Parathyroid adenoma (tissue), 2 donors: ENCODE data around the gene MAT2A.
"Not testable (repeated sequence)": the region's sequence is repeated elsewhere in the genome, so short reads cannot be mapped to it uniquely, and the experiment has no call there.

Experiments used
- H2AFZ ChIP-seq: fragments of 300-600 bp; sonication (generic); one replicate; pipeline ENCODE4 v1.7.0; 2017; ENCODE audit warnings: antibody characterized with exemption, mild to moderate bottlenecking
- H3K27ac ChIP-seq: fragments of 300-600 bp; sonication (generic); one replicate; pipeline ENCODE4 v1.7.0; 2017
- H3K27me3 ChIP-seq: fragments of 300-600 bp; sonication (generic); one replicate; pipeline ENCODE4 v1.7.0; 2017; ENCODE audit warnings: low read length; ENCODE audit not compliant: control insufficient read depth, insufficient read depth
- H3K36me3 ChIP-seq: fragments of 300-600 bp; sonication (generic); one replicate; pipeline ENCODE4 v1.7.0; 2017; ENCODE audit warnings: low read length; ENCODE audit not compliant: control insufficient read depth, insufficient read depth
- H3K4me1 ChIP-seq: fragments of 300-600 bp; sonication (generic); one replicate; pipeline ENCODE4 v1.7.0; 2017; ENCODE audit warnings: control low read depth
- H3K4me2 ChIP-seq: fragments of 300-600 bp; sonication (generic); one replicate; pipeline ENCODE4 v1.7.0; 2017; ENCODE audit warnings: low read length
- H3K4me3 ChIP-seq: fragments of 300-600 bp; sonication (generic); one replicate; pipeline ENCODE4 v1.7.0; 2017; ENCODE audit warnings: low read depth, low read length
- H3K79me2 ChIP-seq: fragments of 300-600 bp; sonication (generic); one replicate; pipeline ENCODE4 v1.7.0; 2017; ENCODE audit warnings: control low read depth
- H3K9ac ChIP-seq: fragments of 300-600 bp; sonication (generic); one replicate; pipeline ENCODE4 v1.7.0; 2017; ENCODE audit warnings: mild to moderate bottlenecking
- H3K9me3 ChIP-seq: fragments of 300-600 bp; sonication (generic); one replicate; pipeline ENCODE4 v1.7.0; 2017; ENCODE audit warnings: low read length; ENCODE audit not compliant: control insufficient read depth
- CTCF ChIP-seq: fragments of 300-600 bp; sonication (generic); IDR thresholded peaks from one replicate; pipeline ENCODE4 v1.7.0; 2017; ENCODE audit warnings: antibody characterized with exemption, mild to moderate bottlenecking
- donor health status: primary hyperparathyroidism.

MAT2A gene

GRCh38 chr2:85588645-85589044 lies 49.7 kb downstream of the MAT2A start:
- no peak overlapping the region for H3K4me3 ChIP-seq
- H3K9me3 ChIP-seq = no peaks in the 10 kb centered on the region
- H3K27me3 ChIP-seq = no peaks in the 10 kb centered on the region
- no peak overlapping the region for H2AFZ ChIP-seq
- no peaks in the 10 kb centered on the region for H3K36me3 ChIP-seq
- no peak overlapping the region for H3K4me2 ChIP-seq
- peaks cover 7% of the 10 kb centered on the region for H3K4me1 ChIP-seq
- no peak overlapping the region for H3K9ac ChIP-seq
- peak overlapping the region; percentile 69 for H3K27ac ChIP-seq
- H3K79me2 ChIP-seq = peaks cover 30% of the 10 kb centered on the region
- no peak for TF ChIP-seq CTCF

GRCh38 chr2:85589181-85589580 lies 50.2 kb downstream of the MAT2A start:
- peaks cover 8% of the 10 kb centered on the region for H3K4me1 ChIP-seq

GRCh38 chr2:85589982-85590791 lies 51.2 kb downstream of the MAT2A start:
- TF ChIP-seq CTCF = no peak
- Histone ChIP-seq H3K27me3 (no peaks in the 10 kb centered on the region), H3K9ac (no peak overlapping the region), H3K27ac (peak overlapping the region; percentile 79), H3K4me1 (peaks cover 10% of the 10 kb centered on the region), H2AFZ (no peak overlapping the region), H3K4me3 (no peak overlapping the region), H3K4me2 (no peak overlapping the region), H3K9me3 (no peaks in the 10 kb centered on the region), H3K36me3 (no peaks in the 10 kb centered on the region), H3K79me2 (peaks cover 32% of the 10 kb centered on the region)

More at GRCh38 chr2:85589181-85589580, 50.2 kb downstream of the MAT2A start:
- Histone ChIP-seq H3K4me2 (no peak overlapping the region), H3K9me3 (no peaks in the 10 kb centered on the region), H3K79me2 (peaks cover 32% of the 10 kb centered on the region), H3K9ac (no peak overlapping the region), H3K27me3 (no peaks in the 10 kb centered on the region), H3K36me3 (no peaks in the 10 kb centered on the region), H3K4me3 (no peak overlapping the region), H3K27ac (peak overlapping the region; percentile 69), H2AFZ (no peak overlapping the region)
- no peak for TF ChIP-seq CTCF

- Histone ChIP-seq H3K9me3 (no peaks in the 10 kb centered on the region), H2AFZ (no peak overlapping the region), H3K4me1 (peaks cover 7% of the 10 kb centered on the region), H3K27me3 (no peaks in the 10 kb centered on the region), H3K4me3 (no peak overlapping the region), H3K36me3 (no peaks in the 10 kb centered on the region), H3K27ac (peak overlapping the region; percentile 79), H3K4me2 (no peak overlapping the region), H3K79me2 (peaks cover 33% of the 10 kb centered on the region), H3K9ac (no peak overlapping the region)
- no peak for TF ChIP-seq CTCF
These were observed 52.0 kb downstream of the MAT2A start for GRCh38 chr2:85590950-85591349.

- Histone ChIP-seq H2AFZ (no peak overlapping the region), H3K79me2 (peaks cover 39% of the 10 kb centered on the region), H3K9me3 (no peaks in the 10 kb centered on the region), H3K27ac (peak overlapping the region; percentile 79), H3K9ac (no peak overlapping the region), H3K27me3 (no peaks in the 10 kb centered on the region), H3K4me2 (no peak overlapping the region), H3K4me3 (no peak overlapping the region), H3K36me3 (no peaks in the 10 kb centered on the region), H3K4me1 (peaks cover 11% of the 10 kb centered on the region)
- TF ChIP-seq CTCF = no peak
These were observed 52.6 kb downstream of the MAT2A start for GRCh38 chr2:85591563-85591962.

- not testable (repeated sequence) for H2AFZ ChIP-seq, H3K4me2 ChIP-seq, H3K9ac ChIP-seq, H3K4me3 ChIP-seq, H3K27me3 ChIP-seq, H3K27ac ChIP-seq, H3K9me3 ChIP-seq, H3K36me3 ChIP-seq
- Histone ChIP-seq H3K79me2 (peaks cover 42% of the 10 kb centered on the region), H3K4me1 (peaks cover 15% of the 10 kb centered on the region)
These were observed 53.3 kb downstream of the MAT2A start for GRCh38 chr2:85592299-85592698.
